Kidney epithelial cell (primary cell): Measurements from ENCODE around the gene UGT1A1. TPM values are rescaled to one million over a fixed set of nuclear protein-coding genes. Genes with fewer than 3 reads are reported as not detected.

ENCODE experiments used
- DNase-seq: peaks from one replicate; pipeline ENCODE4 v3.0.0-alpha.2; 2010; ENCODE audit warnings: low read depth
- H3K27me3 ChIP-seq: 2 replicates; pipeline ENCODE4 v1.6.0; 2011; ENCODE audit warnings: low read length; ENCODE audit not compliant: control insufficient read depth, insufficient read depth
- H3K36me3 ChIP-seq: 2 replicates; pipeline ENCODE4 v1.5.1; 2011; ENCODE audit warnings: low read length; ENCODE audit not compliant: control insufficient read depth, insufficient read depth
- H3K4me3 ChIP-seq: 2 replicates; pipeline ENCODE4 v1.5.1; 2011; ENCODE audit warnings: low read depth, mild to moderate bottlenecking, control low read depth, low read length
- total RNA-seq: library from RNA; depleted of rRNA; stranded (reverse); fragments of >200 nt; gene quantifications from 2 replicates; pipeline ENCODE4 v1.2.3, GENCODE V29; 2015
- TF ChIP-seq, protein P1 (sequence below): IDR thresholded peaks from 2 replicates; pipeline ENCODE4 v1.5.1; 2011; ENCODE audit warnings: mild to moderate bottlenecking, moderate library complexity, low read length, control low read depth, inconsistent platforms; ENCODE audit not compliant: insufficient read depth, poor library complexity, severe bottlenecking

Gene UGT1A1
- total RNA-seq, 1 donor from 2014 or later = not detected

DNA sequence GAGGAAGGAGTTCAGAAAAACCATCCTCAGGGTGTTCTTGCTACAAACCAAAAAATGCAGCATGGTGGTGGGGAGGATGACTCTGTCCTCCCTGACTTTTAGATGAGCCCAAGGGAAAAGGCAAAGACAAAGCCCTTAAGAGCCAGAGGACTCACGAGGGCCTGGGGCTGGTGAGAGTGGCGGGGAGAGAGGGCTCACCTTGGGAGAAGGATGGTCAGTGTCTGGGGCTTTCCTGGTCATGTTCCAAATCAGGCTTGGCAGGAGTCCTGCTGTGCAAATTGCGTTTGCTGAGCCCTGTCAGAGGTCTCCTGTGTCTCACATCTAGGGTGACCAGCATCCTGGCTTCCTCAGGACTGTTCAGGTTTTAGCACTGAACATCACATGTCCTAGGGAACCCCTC lies 4.7 kb downstream of the UGT1A1 start:
- no peak for DNase-seq
- H3K4me3 ChIP-seq = no peak overlapping the region
- TF ChIP-seq, protein P1, sequence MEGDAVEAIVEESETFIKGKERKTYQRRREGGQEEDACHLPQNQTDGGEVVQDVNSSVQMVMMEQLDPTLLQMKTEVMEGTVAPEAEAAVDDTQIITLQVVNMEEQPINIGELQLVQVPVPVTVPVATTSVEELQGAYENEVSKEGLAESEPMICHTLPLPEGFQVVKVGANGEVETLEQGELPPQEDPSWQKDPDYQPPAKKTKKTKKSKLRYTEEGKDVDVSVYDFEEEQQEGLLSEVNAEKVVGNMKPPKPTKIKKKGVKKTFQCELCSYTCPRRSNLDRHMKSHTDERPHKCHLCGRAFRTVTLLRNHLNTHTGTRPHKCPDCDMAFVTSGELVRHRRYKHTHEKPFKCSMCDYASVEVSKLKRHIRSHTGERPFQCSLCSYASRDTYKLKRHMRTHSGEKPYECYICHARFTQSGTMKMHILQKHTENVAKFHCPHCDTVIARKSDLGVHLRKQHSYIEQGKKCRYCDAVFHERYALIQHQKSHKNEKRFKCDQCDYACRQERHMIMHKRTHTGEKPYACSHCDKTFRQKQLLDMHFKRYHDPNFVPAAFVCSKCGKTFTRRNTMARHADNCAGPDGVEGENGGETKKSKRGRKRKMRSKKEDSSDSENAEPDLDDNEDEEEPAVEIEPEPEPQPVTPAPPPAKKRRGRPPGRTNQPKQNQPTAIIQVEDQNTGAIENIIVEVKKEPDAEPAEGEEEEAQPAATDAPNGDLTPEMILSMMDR = no peak
- H3K27me3 ChIP-seq = no peaks in the 10 kb centered on the region
- no peaks in the 10 kb centered on the region for H3K36me3 ChIP-seq

DNA sequence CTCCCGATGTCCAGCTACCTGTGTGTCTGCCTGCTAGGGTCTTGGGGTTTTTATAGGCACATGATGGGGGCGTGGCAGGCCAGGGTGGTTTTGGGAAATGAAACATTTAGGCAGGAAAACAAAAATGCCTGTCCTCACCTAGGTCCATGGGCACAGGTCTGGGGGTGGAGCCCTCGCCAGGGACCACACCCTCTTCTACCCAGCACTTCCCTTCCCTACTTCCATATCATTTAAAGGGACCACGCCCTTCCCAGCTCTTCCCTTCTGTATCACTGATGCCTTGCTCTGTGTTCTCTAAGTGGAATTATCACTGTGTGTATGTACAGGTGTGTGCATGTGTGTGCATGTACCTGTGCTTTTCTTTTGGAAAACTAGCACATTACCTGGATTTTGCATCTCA lies 6.3 kb downstream of the UGT1A1 start:
- TF ChIP-seq, protein P1 = no peak
- H3K4me3 ChIP-seq = no peak overlapping the region
- H3K36me3 ChIP-seq = no peaks in the 10 kb centered on the region
- no peak for DNase-seq
- no peaks in the 10 kb centered on the region for H3K27me3 ChIP-seq

DNA sequence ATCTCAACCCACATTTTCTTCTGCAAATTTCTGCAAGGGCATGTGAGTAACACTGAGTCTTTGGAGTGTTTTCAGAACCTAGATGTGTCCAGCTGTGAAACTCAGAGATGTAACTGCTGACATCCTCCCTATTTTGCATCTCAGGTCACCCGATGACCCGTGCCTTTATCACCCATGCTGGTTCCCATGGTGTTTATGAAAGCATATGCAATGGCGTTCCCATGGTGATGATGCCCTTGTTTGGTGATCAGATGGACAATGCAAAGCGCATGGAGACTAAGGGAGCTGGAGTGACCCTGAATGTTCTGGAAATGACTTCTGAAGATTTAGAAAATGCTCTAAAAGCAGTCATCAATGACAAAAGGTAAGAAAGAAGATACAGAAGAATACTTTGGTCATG lies 8.0 kb downstream of the UGT1A1 start:
- H3K27me3 ChIP-seq = no peaks in the 10 kb centered on the region
- TF ChIP-seq, protein P1 = no peak
- DNase-seq = no peak
- no peaks in the 10 kb centered on the region for H3K36me3 ChIP-seq
- H3K4me3 ChIP-seq = no peak overlapping the region

DNA sequence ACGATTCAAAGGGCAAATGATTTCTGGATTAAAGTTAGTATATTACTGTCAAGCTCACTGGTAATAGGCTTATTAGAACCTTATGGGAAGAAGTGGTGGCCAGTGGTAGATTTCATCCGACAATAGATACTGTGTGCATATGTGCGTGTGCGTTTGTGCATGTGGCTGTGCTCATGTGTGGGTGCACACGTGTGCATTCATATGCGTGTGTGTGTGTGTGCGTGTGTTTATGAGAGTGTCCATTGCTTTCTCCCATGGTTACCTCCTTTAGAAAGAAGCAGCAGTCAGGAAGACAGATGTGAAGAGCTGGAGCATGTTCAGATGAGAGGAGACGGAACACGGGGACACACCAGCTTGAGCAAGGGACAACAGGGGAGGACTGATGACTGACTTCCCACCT lies 9.2 kb downstream of the UGT1A1 start:
- no peak for DNase-seq
- H3K36me3 ChIP-seq = no peaks in the 10 kb centered on the region
- TF ChIP-seq, protein P1 = no peak
- no peaks in the 10 kb centered on the region for H3K27me3 ChIP-seq
- H3K4me3 ChIP-seq = no peak overlapping the region

DNA sequence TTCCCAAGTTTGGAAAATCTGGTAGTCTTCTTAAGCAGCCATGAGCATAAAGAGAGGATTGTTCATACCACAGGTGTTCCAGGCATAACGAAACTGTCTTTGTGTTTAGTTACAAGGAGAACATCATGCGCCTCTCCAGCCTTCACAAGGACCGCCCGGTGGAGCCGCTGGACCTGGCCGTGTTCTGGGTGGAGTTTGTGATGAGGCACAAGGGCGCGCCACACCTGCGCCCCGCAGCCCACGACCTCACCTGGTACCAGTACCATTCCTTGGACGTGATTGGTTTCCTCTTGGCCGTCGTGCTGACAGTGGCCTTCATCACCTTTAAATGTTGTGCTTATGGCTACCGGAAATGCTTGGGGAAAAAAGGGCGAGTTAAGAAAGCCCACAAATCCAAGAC lies 12.1 kb downstream of the UGT1A1 start:
- H3K27me3 ChIP-seq = no peaks in the 10 kb centered on the region
- TF ChIP-seq, protein P1 = no peak
- no peak for DNase-seq
- no peak overlapping the region for H3K4me3 ChIP-seq
- H3K36me3 ChIP-seq = no peaks in the 10 kb centered on the region

DNA sequence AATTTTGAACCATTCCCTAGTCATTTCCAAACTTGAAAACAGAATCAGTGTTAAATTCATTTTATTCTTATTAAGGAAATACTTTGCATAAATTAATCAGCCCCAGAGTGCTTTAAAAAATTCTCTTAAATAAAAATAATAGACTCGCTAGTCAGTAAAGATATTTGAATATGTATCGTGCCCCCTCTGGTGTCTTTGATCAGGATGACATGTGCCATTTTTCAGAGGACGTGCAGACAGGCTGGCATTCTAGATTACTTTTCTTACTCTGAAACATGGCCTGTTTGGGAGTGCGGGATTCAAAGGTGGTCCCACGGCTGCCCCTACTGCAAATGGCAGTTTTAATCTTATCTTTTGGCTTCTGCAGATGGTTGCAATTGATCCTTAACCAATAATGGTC lies 12.5 kb downstream of the UGT1A1 start:
- no peaks in the 10 kb centered on the region for H3K36me3 ChIP-seq
- H3K27me3 ChIP-seq = no peaks in the 10 kb centered on the region
- no peak overlapping the region for H3K4me3 ChIP-seq
- TF ChIP-seq, protein P1 = no peak
- no peak for DNase-seq
